ENCODE data around the gene PDE8B. TPM values are rescaled to one million over a fixed set of nuclear protein-coding genes. Genes with fewer than 3 reads are reported as not detected.

Gene PDE8B
- total RNA-seq, 1 donor from 2014 or later = 1.1 TPM

- Mint-ChIP-seq H3K27me3 (ENCODE audit: low read depth) (no peaks in the 10 kb centered on the region), H3K27ac (ENCODE audit: unreplicated experiment) (peak overlapping the region; percentile 92), H3K4me1 (ENCODE audit: low read depth) (peaks cover 32% of the 10 kb centered on the region), H3K9me3 (ENCODE audit: low read depth) (peaks cover 4% of the 10 kb centered on the region), H3K4me3 (ENCODE audit: unreplicated experiment) (peak overlapping the region; percentile 16), H3K36me3 (ENCODE audit: low read depth) (peaks cover 1% of the 10 kb centered on the region)
- no peak for TF ChIP-seq CTCF (IDR thresholded peaks at IDR 0.05)
- no peak for DNase-seq (ENCODE audit: low spot score)
Observed at GRCh38 chr5:77418601-77419581, 208.4 kb downstream of the PDE8B start.

GRCh38 chr5:77419644-77420582 lies 209.4 kb downstream of the PDE8B start:
- no peak for DNase-seq (ENCODE audit: low spot score)
- H3K36me3 Mint-ChIP-seq (ENCODE audit: low read depth) = peaks cover 8% of the 10 kb centered on the region
- peaks cover 40% of the 10 kb centered on the region for H3K4me1 Mint-ChIP-seq (ENCODE audit: low read depth)

GRCh38 chr5:77420940-77421339 lies 210.5 kb downstream of the PDE8B start:
- peaks cover 12% of the 10 kb centered on the region for H3K36me3 Mint-ChIP-seq (ENCODE audit: low read depth)
- no peak for TF ChIP-seq CTCF (IDR thresholded peaks at IDR 0.05)
- peaks cover 41% of the 10 kb centered on the region for H3K4me1 Mint-ChIP-seq (ENCODE audit: low read depth)
- DNase-seq (ENCODE audit: low spot score) = no peak
- H3K4me3 Mint-ChIP-seq (ENCODE audit: unreplicated experiment) = no peak overlapping the region
- no peaks in the 10 kb centered on the region for H3K27me3 Mint-ChIP-seq (ENCODE audit: low read depth)
- no peak overlapping the region for H3K27ac Mint-ChIP-seq (ENCODE audit: unreplicated experiment)
- peaks cover 4% of the 10 kb centered on the region for H3K9me3 Mint-ChIP-seq (ENCODE audit: low read depth)

More at GRCh38 chr5:77419644-77420582, 209.4 kb downstream of the PDE8B start:
- no peak for TF ChIP-seq CTCF (IDR thresholded peaks at IDR 0.05)
- Mint-ChIP-seq H3K27ac (ENCODE audit: unreplicated experiment) (peak overlapping the region; percentile 92), H3K27me3 (ENCODE audit: low read depth) (no peaks in the 10 kb centered on the region), H3K9me3 (ENCODE audit: low read depth) (peaks cover 4% of the 10 kb centered on the region), H3K4me3 (ENCODE audit: unreplicated experiment) (no peak overlapping the region)

- peaks cover 48% of the 10 kb centered on the region for H3K4me1 Mint-ChIP-seq (ENCODE audit: low read depth)
- H3K27me3 Mint-ChIP-seq (ENCODE audit: low read depth) = no peaks in the 10 kb centered on the region
- H3K27ac Mint-ChIP-seq (ENCODE audit: unreplicated experiment) = no peak overlapping the region
- no peak for TF ChIP-seq CTCF (IDR thresholded peaks at IDR 0.05)
- DNase-seq (ENCODE audit: low spot score) = no peak
- peaks cover 16% of the 10 kb centered on the region for H3K36me3 Mint-ChIP-seq (ENCODE audit: low read depth)
- peaks cover 4% of the 10 kb centered on the region for H3K9me3 Mint-ChIP-seq (ENCODE audit: low read depth)
- no peak overlapping the region for H3K4me3 Mint-ChIP-seq (ENCODE audit: unreplicated experiment)
Observed at GRCh38 chr5:77423022-77423750, 212.7 kb downstream of the PDE8B start.
